Endothelial cell of umbilical vein (primary cell): Measurements from ENCODE around the gene IQGAP2. TPM values are rescaled to one million over a fixed set of nuclear protein-coding genes. Genes with fewer than 3 reads are reported as not detected.
"Not testable (repeated sequence)": the region's sequence is repeated elsewhere in the genome, so short reads cannot be mapped to it uniquely, and the experiment has no call there.

ENCODE experiments used
- BruUV-seq: library from RNA; stranded (reverse); fragments of 400-500 nt; replicated peaks from 2 replicates; lab custom pipeline; 2021; lab: Mats Ljungman, UMichigan
- CTCF ChIA-PET: fragments of 300-600, 350-600 bp; sonication (Branson Sonifier 250); formaldehyde crosslinking; loops from one replicate; lab custom pipeline; 2021; ENCODE audit warnings: antibody characterized with exemption, inconsistent platforms; lab: Charles Lee
- POLR2A ChIA-PET: fragments of 300-600, 350-600 bp; sonication (Branson Sonifier 250); formaldehyde crosslinking; loops from one replicate; lab custom pipeline; 2021; ENCODE audit warnings: antibody characterized with exemption, inconsistent platforms; lab: Charles Lee
- DNase-seq: peaks from one replicate; pipeline ENCODE4 v3.0.0-alpha.2; 2011; ENCODE audit warnings: low read depth, low spot score
- FAIRE-seq: peaks from 2 replicates; lab custom pipeline; 2011; peaks lifted over from hg19 to GRCh38; lab: Jason Lieb, UNC
- H2AFZ ChIP-seq: 2 replicates; pipeline ENCODE4 v1.6.0; 2012; ENCODE audit warnings: low read depth, low read length, control low read depth, inconsistent platforms
- H3K27ac ChIP-seq: 2 replicates; pipeline ENCODE4 v1.5.1; 2011; ENCODE audit warnings: low read depth, mild to moderate bottlenecking, control low read depth, low read length, moderate library complexity; ENCODE audit not compliant: insufficient read depth
- H3K27me3 ChIP-seq, 2 experiments: 2 replicates each; pipeline versions ENCODE4 v1.6.0 to v1.6.1; 2011; ENCODE audit warnings: low read length in 2 of 2, mixed read lengths in 1 of 2; ENCODE audit not compliant: control insufficient read depth in 2 of 2, insufficient read depth in 2 of 2
- H3K36me3 ChIP-seq, 2 experiments: 2 replicates in 1 of 2; 3 replicates in 1 of 2; pipeline ENCODE4 v1.5.1; 2011; ENCODE audit warnings: low read length in 2 of 2, mild to moderate bottlenecking in 1 of 2, moderate library complexity in 1 of 2; ENCODE audit not compliant: control insufficient read depth in 2 of 2, insufficient read depth in 2 of 2; ENCODE audit errors: extremely low read depth in 1 of 2
- H3K4me1 ChIP-seq: 3 replicates; pipeline ENCODE4 v1.5.1; 2011; ENCODE audit warnings: mild to moderate bottlenecking, low read length; ENCODE audit not compliant: control insufficient read depth, insufficient read depth; ENCODE audit errors: extremely low read depth
- H3K4me2 ChIP-seq: 2 replicates; pipeline ENCODE4 v1.6.1; 2011; ENCODE audit warnings: low read length, control low read depth, mixed read lengths; ENCODE audit not compliant: insufficient read depth
- H3K4me3 ChIP-seq, 3 experiments: fragments of 200-600 bp in 1 of 3; sonication (generic), shearing (Covaris generic) in 1 of 3; replicated peaks in 1 of 3; 2 replicates each; pipeline ENCODE4 v1.5.1; 2011 to 2016; ENCODE audit warnings: control low read depth in 3 of 3, low read length in 3 of 3, mild to moderate bottlenecking in 2 of 3, inconsistent platforms in 1 of 3, low read depth in 1 of 3, moderate library complexity in 1 of 3; ENCODE audit not compliant: insufficient read depth in 1 of 3
- H3K79me2 ChIP-seq: 2 replicates; pipeline ENCODE4 v1.6.0; 2012; ENCODE audit warnings: low read length, inconsistent platforms; ENCODE audit not compliant: control insufficient read depth, insufficient read depth
- H3K9ac ChIP-seq: replicated peaks from 2 replicates; pipeline ENCODE3; 2011; ENCODE audit warnings: low read length, control low read depth; ENCODE audit not compliant: insufficient read depth; ENCODE audit errors: extremely low read depth
- H3K9me1 ChIP-seq: replicated peaks from 3 replicates; pipeline ENCODE4 v1.6.0; 2011; ENCODE audit warnings: mild to moderate bottlenecking, low read length; ENCODE audit not compliant: control insufficient read depth, insufficient read depth; ENCODE audit errors: extremely low read depth
- H3K9me3 ChIP-seq: replicated peaks from 2 replicates; pipeline ENCODE4 v1.5.1; 2012; ENCODE audit warnings: low read length, inconsistent platforms; ENCODE audit not compliant: control insufficient read depth, insufficient read depth
- H4K20me1 ChIP-seq: replicated peaks from 2 replicates; pipeline ENCODE3; 2011; ENCODE audit warnings: mild to moderate bottlenecking, low read length; ENCODE audit not compliant: control insufficient read depth, insufficient read depth; ENCODE audit errors: extremely low read depth
- EZH2 ChIP-seq: IDR thresholded peaks from 2 replicates; pipeline ENCODE4 v1.6.1; 2012; ENCODE audit warnings: borderline replicate concordance, low read depth, mild to moderate bottlenecking, moderate library complexity, low read length, inconsistent platforms; ENCODE audit not compliant: severe bottlenecking
- FOS ChIP-seq: IDR thresholded peaks from 2 replicates; pipeline ENCODE4 v1.6.1; 2011; ENCODE audit warnings: mild to moderate bottlenecking, low read length, moderate library complexity, borderline replicate concordance; ENCODE audit not compliant: insufficient read depth
- GATA2 ChIP-seq: IDR thresholded peaks from 2 replicates; pipeline ENCODE4 v1.7.0; 2011; ENCODE audit warnings: low read depth, mild to moderate bottlenecking, moderate library complexity, mixed read lengths, low read length; ENCODE audit not compliant: insufficient read length, insufficient read depth
- JUN ChIP-seq: IDR thresholded peaks from 2 replicates; pipeline ENCODE4 v1.6.1; 2011; ENCODE audit warnings: borderline replicate concordance, low read depth; ENCODE audit not compliant: insufficient read length, insufficient read depth
- MYC ChIP-seq: IDR thresholded peaks from one replicate; pipeline ENCODE4 v1.6.1; 2011; ENCODE audit warnings: mild to moderate bottlenecking, low read depth, low read length
- POLR2A ChIP-seq: IDR thresholded peaks from 2 replicates; pipeline ENCODE4 v1.6.1; 2012; ENCODE audit warnings: low read depth, mild to moderate bottlenecking, control low read depth, low read length
- POLR2AphosphoS5 ChIP-seq: IDR thresholded peaks from 2 replicates; pipeline ENCODE4 v1.6.1; 2012; ENCODE audit warnings: low read depth, mild to moderate bottlenecking, control low read depth, low read length, moderate library complexity; ENCODE audit not compliant: insufficient read depth
- dilution Hi-C: fragments of 300-500 bp; cut with MboI; formaldehyde crosslinking; loops from one replicate; pipeline ENCODE4 v1.15.0; 2019; ENCODE audit warnings: low sequenced_read_pairs; ENCODE audit not compliant: extremely low pct_ligation_motif_present
- intact Hi-C: fragments of 100-400 bp; cut with micrococcal nuclease; formaldehyde crosslinking; loops from one replicate; pipeline ENCODE4 v1.10.0; 2022
- polyA plus RNA-seq, 4 experiments: library from polyadenylated mRNA; depleted of rRNA in 3 of 4; stranded (reverse) in 3 of 4; unstranded in 1 of 4; fragments of >200 nt; gene quantifications; 2 replicates each; pipeline versions ENCODE4 v1.2.1 to v1.2.3, GENCODE V29; 2011 to 2012; ENCODE audit warnings: missing spikeins in 1 of 4
- total RNA-seq: library from RNA; stranded (reverse); gene quantifications from 2 replicates; pipeline ENCODE4 v1.2.3, GENCODE V29; 2021
- TF ChIP-seq, protein P1 (sequence below): IDR thresholded peaks from 2 replicates; pipeline ENCODE4 v1.6.1; 2011; ENCODE audit not compliant: insufficient read depth, insufficient read length
- TF ChIP-seq, protein P2 (sequence below), 2 donors: IDR thresholded peaks; 1 replicate in 1 of 2; 2 replicates in 1 of 2; pipeline ENCODE4 v1.5.1; 2011; ENCODE audit warnings: low read length in 2 of 2, mild to moderate bottlenecking in 2 of 2, moderate library complexity in 2 of 2, control low read depth in 1 of 2, inconsistent platforms in 1 of 2, low read depth in 1 of 2; ENCODE audit not compliant: insufficient read depth in 1 of 2; ENCODE audit errors: extremely low read depth in 1 of 2

Gene IQGAP2
- total and polyA plus RNA-seq, 2 donors (not counting 3 experiments of a cell fraction or from before 2014, with no cell fraction given): 4.5 to 4.7 TPM

DNA sequence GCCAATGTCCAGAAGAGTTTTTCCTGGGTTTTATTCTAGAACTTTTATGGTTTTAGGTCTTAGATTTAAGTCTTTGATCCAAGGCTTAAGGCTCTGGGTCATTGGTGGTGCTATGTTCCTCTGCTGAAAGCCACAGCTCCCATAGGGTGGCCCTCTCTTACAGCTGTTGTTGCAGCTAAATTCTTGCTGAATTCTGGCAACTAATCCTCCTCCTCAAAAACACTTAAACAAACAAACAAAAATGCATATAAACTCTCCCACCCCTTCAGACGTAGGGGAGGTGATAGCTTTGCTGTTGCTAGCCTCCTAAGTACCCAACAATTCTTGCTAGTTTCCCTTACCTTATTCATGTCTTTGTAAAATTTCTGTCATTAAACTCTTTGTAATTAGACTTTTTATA is 30.2 kb downstream of the IQGAP2 start:
- Histone ChIP-seq H3K27ac (no peak overlapping the region), H3K4me3 (no peak overlapping the region), H3K9me3 (no peaks in the 10 kb centered on the region), H3K36me3 (no peaks in the 10 kb centered on the region), H3K4me1 (no peaks in the 10 kb centered on the region), H3K79me2 (no peaks in the 10 kb centered on the region), H3K9me1 (no peaks in the 10 kb centered on the region), H3K4me2 (no peak overlapping the region), H3K9ac (no peak overlapping the region), H3K27me3 (no peaks in the 10 kb centered on the region), H2AFZ (no peak overlapping the region), H4K20me1 (no peaks in the 10 kb centered on the region)
- DNase-seq (no peak), FAIRE-seq (no peak)
- no TSS peak for BruUV-seq
- POLR2A ChIA-PET: no interaction called here
- TF ChIP-seq FOS (no peak), POLR2AphosphoS5 (no peak), POLR2A (no peak), MYC (no peak), EZH2 (no peak), GATA2 (no peak), JUN (no peak)
- TF ChIP-seq, protein P1, sequence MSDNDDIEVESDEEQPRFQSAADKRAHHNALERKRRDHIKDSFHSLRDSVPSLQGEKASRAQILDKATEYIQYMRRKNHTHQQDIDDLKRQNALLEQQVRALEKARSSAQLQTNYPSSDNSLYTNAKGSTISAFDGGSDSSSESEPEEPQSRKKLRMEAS: no peak
- TF ChIP-seq, protein P2, sequence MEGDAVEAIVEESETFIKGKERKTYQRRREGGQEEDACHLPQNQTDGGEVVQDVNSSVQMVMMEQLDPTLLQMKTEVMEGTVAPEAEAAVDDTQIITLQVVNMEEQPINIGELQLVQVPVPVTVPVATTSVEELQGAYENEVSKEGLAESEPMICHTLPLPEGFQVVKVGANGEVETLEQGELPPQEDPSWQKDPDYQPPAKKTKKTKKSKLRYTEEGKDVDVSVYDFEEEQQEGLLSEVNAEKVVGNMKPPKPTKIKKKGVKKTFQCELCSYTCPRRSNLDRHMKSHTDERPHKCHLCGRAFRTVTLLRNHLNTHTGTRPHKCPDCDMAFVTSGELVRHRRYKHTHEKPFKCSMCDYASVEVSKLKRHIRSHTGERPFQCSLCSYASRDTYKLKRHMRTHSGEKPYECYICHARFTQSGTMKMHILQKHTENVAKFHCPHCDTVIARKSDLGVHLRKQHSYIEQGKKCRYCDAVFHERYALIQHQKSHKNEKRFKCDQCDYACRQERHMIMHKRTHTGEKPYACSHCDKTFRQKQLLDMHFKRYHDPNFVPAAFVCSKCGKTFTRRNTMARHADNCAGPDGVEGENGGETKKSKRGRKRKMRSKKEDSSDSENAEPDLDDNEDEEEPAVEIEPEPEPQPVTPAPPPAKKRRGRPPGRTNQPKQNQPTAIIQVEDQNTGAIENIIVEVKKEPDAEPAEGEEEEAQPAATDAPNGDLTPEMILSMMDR (IDR thresholded peaks at IDR 0.05; ENCODE audit: extremely low read depth in 1 of 2, insufficient read depth in 1 of 2, low read depth in 1 of 2, low read length in 2 of 2): no peak
- dilution Hi-C loops (no loop called here), intact Hi-C loops (no loop called here)
- CTCF ChIA-PET: interaction anchor here (1.3 kb wide), 1 partner anchor 14 kb away, joined by 3 read pairs; no protein-coding TSS in a partner anchor

DNA sequence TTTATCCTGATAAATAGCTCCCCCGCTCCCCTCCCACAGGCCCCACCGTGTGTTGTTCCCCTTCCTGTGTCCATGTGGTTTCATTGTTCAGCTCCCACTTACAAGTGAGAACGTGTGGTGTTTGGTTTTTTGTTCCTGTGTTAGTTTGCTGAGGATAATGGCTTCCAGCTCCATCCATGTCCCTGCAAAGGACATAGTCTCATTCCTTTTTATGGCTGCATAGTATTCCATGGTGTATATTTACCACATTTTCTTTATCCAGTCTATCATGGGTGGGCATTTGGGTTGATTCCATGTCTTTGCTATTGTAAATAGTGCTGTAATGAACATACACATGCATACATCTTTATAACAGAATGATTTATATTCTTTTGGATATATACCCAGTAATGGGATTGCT is 34.4 kb downstream of the IQGAP2 start:
- H3K4me2 ChIP-seq, H3K27me3 ChIP-seq, H3K9me3 ChIP-seq, H3K4me3 ChIP-seq, intact Hi-C loops, H3K9me1 ChIP-seq, FAIRE-seq, H3K36me3 ChIP-seq, H3K27ac ChIP-seq, H2AFZ ChIP-seq, POLR2A ChIA-PET, H3K4me1 ChIP-seq, BruUV-seq, dilution Hi-C loops, DNase-seq, H3K79me2 ChIP-seq, CTCF ChIA-PET, H4K20me1 ChIP-seq, H3K9ac ChIP-seq: not testable (repeated sequence)
